SU-DHL-6 (cell line): ENCODE data around the gene SOX5.

Experiments
- H2AFZ ChIP-seq: fragments of 200-600 bp; sonication (generic); 2 replicates; pipeline ENCODE4 v1.6.1; 2014; ENCODE audit warnings: low read depth, mild to moderate bottlenecking, moderate library complexity, mixed read lengths, antibody characterized with exemption, low read length; ENCODE audit not compliant: severe bottlenecking
- H3F3A ChIP-seq: fragments of 200-600 bp; shearing (Covaris generic); 2 replicates; pipeline ENCODE4 v1.6.0; 2016; ENCODE audit warnings: antibody characterized with exemption, mild to moderate bottlenecking; ENCODE audit not compliant: insufficient read depth
- H3K27ac ChIP-seq: fragments of 200-600 bp; sonication (generic); 2 replicates; pipeline ENCODE4 v1.5.1; 2016; ENCODE audit warnings: low read depth, mild to moderate bottlenecking, low read length, moderate library complexity, mixed read lengths
- H3K27me3 ChIP-seq: fragments of 200-600 bp; sonication (generic), shearing (Covaris generic); 2 replicates; pipeline ENCODE4 v1.6.0; 2014; ENCODE audit warnings: mild to moderate bottlenecking, low read length
- H3K36me3 ChIP-seq: fragments of 200-600 bp; sonication (generic); 2 replicates; pipeline ENCODE4 v1.6.1; 2014; ENCODE audit warnings: mild to moderate bottlenecking, low read length, mixed read lengths
- H3K4me2 ChIP-seq: fragments of 300-600, 200-600 bp; shearing (Covaris generic), sonication (generic); 2 replicates; pipeline ENCODE4 v1.6.0; 2014; ENCODE audit warnings: low read length, low read depth, mild to moderate bottlenecking; ENCODE audit not compliant: poor library complexity, severe bottlenecking
- H3K4me3 ChIP-seq: fragments of 200-600 bp; sonication (generic); 2 replicates; pipeline ENCODE4 v1.5.1; 2014; ENCODE audit warnings: antibody characterized with exemption, low read length, mild to moderate bottlenecking, mixed read lengths; ENCODE audit not compliant: insufficient read depth, poor library complexity, severe bottlenecking
- H3K79me2 ChIP-seq: fragments of 200-600 bp; sonication (generic); 2 replicates; pipeline ENCODE4 v1.6.1; 2014; ENCODE audit warnings: mild to moderate bottlenecking, low read length, moderate library complexity; ENCODE audit not compliant: insufficient read depth
- H3K9ac ChIP-seq: fragments of 200-600 bp; sonication (generic); 2 replicates; pipeline ENCODE4 v1.7.0; 2014; ENCODE audit warnings: mild to moderate bottlenecking, low read length
- H3K9me2 ChIP-seq: fragments of 200-600 bp; sonication (generic); replicated peaks from 2 replicates; pipeline ENCODE4 v1.6.1; 2014; ENCODE audit warnings: low read length; ENCODE audit not compliant: insufficient read depth
- H3K9me3 ChIP-seq: fragments of 200-600 bp; sonication (generic); 2 replicates; pipeline ENCODE4 v1.6.1; 2014; ENCODE audit warnings: low read length, mixed read lengths; ENCODE audit not compliant: insufficient read depth
- H4K20me1 ChIP-seq: fragments of 200-600 bp; sonication (generic); 2 replicates; pipeline ENCODE4 v1.6.1; 2014; ENCODE audit warnings: low read depth, mild to moderate bottlenecking, antibody characterized with exemption, low read length, moderate library complexity, mixed read lengths
- EZH2phosphoT487 ChIP-seq: fragments of 200-600 bp; sonication (generic), shearing (Covaris generic); conservative IDR thresholded peaks from 2 replicates; pipeline ENCODE4 v1.6.1; 2018; ENCODE audit warnings: mild to moderate bottlenecking, antibody characterized with exemption, low read length, moderate library complexity, mixed read lengths
- TF ChIP-seq, protein P1 (sequence below): fragments of 200-600 bp; sonication (generic); IDR thresholded peaks from one replicate; pipeline ENCODE4 v1.5.1; 2017; ENCODE audit warnings: antibody characterized with exemption, mild to moderate bottlenecking, low read length, moderate library complexity; ENCODE audit not compliant: insufficient read depth, poor library complexity, severe bottlenecking

Gene SOX5

DNA sequence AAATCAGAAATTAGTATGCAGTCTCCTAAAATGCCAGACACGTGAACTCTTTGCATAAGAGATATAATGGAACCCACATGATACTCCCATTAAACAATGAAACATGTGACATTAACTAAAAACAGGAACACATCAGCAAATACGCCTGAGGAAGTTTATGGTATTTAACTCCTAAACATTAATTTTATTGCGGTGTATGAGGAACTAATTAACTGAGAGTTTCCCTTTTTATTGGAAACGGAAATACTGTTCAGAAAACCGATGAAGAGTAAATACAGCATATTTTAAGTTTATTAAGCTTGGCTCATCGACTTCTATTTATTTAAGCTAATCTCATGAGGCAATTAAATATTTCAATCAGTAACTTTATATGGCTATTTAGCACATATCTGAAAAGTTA, 290.3 kb downstream of the SOX5 start:
- H3K4me3 ChIP-seq, result no peak overlapping the region
- TF ChIP-seq EZH2phosphoT487, result no peak
- TF ChIP-seq, protein P1, sequence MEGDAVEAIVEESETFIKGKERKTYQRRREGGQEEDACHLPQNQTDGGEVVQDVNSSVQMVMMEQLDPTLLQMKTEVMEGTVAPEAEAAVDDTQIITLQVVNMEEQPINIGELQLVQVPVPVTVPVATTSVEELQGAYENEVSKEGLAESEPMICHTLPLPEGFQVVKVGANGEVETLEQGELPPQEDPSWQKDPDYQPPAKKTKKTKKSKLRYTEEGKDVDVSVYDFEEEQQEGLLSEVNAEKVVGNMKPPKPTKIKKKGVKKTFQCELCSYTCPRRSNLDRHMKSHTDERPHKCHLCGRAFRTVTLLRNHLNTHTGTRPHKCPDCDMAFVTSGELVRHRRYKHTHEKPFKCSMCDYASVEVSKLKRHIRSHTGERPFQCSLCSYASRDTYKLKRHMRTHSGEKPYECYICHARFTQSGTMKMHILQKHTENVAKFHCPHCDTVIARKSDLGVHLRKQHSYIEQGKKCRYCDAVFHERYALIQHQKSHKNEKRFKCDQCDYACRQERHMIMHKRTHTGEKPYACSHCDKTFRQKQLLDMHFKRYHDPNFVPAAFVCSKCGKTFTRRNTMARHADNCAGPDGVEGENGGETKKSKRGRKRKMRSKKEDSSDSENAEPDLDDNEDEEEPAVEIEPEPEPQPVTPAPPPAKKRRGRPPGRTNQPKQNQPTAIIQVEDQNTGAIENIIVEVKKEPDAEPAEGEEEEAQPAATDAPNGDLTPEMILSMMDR, result no peak
- H3K27me3 ChIP-seq, result no peaks in the 10 kb centered on the region
- H3K9me3 ChIP-seq, result no peaks in the 10 kb centered on the region
- H3K9ac ChIP-seq, result no peak overlapping the region
- no peaks in the 10 kb centered on the region for H3F3A ChIP-seq
- no peak overlapping the region for H3K4me2 ChIP-seq
- H2AFZ ChIP-seq, result no peak overlapping the region
- no peaks in the 10 kb centered on the region for H3K36me3 ChIP-seq
- H3K27ac ChIP-seq, result no peak overlapping the region
- no peaks in the 10 kb centered on the region for H3K79me2 ChIP-seq
- H3K9me2 ChIP-seq, result no peaks in the 10 kb centered on the region
- H4K20me1 ChIP-seq, result no peaks in the 10 kb centered on the region

DNA sequence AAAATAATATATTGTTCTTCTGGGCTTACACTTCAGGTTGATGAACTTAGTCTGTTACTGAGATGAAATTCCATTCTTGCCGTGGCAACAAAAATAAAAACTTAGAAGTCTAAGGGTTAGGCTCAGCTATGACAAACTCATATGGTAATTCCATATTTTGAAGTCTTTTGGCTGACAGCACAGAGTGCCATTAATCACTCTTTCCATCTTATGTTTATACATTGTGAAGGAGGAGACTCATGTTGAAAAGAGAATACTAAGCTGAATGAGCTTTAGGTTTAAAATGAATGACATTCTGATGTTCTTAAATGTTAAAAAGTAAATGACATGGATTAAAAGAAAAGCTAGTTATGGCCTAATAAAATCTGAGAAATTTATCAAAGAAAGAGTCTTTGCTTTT, 291.9 kb downstream of the SOX5 start:
- H3F3A ChIP-seq, result no peaks in the 10 kb centered on the region
- H3K9me3 ChIP-seq, result no peaks in the 10 kb centered on the region
- no peak overlapping the region for H2AFZ ChIP-seq
- no peaks in the 10 kb centered on the region for H4K20me1 ChIP-seq
- H3K27ac ChIP-seq, result no peak overlapping the region
- no peak overlapping the region for H3K4me2 ChIP-seq
- no peaks in the 10 kb centered on the region for H3K36me3 ChIP-seq
- H3K9ac ChIP-seq, result no peak overlapping the region
- TF ChIP-seq EZH2phosphoT487, result no peak
- TF ChIP-seq, protein P1, result no peak
- no peaks in the 10 kb centered on the region for H3K79me2 ChIP-seq
- H3K27me3 ChIP-seq, result no peaks in the 10 kb centered on the region
- H3K9me2 ChIP-seq, result no peaks in the 10 kb centered on the region
- H3K4me3 ChIP-seq, result no peak overlapping the region

DNA sequence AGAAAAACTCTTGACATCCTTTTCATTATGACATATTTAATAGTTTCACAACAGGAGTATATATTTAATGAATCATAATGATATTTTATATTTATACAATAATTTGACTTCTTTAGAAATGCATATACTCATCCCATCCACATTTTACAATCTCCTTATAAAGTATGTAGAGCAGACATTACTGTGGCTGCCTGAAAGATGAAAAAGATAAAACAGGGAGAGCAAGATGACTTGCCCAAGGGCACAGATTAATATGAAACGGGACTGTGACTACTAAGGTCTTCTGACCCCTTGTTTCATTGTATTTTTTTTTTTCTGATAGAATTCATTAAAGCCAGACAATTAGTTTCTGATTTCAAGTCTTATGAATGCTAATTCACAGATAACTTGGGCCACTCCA, 293.6 kb downstream of the SOX5 start:
- H3K9me2 ChIP-seq, result no peaks in the 10 kb centered on the region
- no peaks in the 10 kb centered on the region for H3K27me3 ChIP-seq

More for the DNA sequence above, 293.6 kb downstream of the SOX5 start:
- Histone ChIP-seq H3K36me3 (no peaks in the 10 kb centered on the region), H3F3A (no peaks in the 10 kb centered on the region), H3K9me3 (no peaks in the 10 kb centered on the region), H4K20me1 (no peaks in the 10 kb centered on the region), H3K4me2 (no peak overlapping the region), H3K4me3 (no peak overlapping the region), H3K27ac (no peak overlapping the region), H3K9ac (no peak overlapping the region), H2AFZ (no peak overlapping the region), H3K79me2 (no peaks in the 10 kb centered on the region)
- TF ChIP-seq, protein P1, result no peak
- TF ChIP-seq EZH2phosphoT487, result no peak
